Subcutaneous abdominal adipose tissue (tissue), 5 donors: Measurements from ENCODE around the gene NTF3.

Experiments
- H3K27ac ChIP-seq: one replicate; pipeline ENCODE4 v1.7.0; 2013; ENCODE audit warnings: low read depth, mild to moderate bottlenecking, inconsistent platforms, low read length, moderate library complexity
- H3K27me3 ChIP-seq, 5 donors: one replicate each; pipeline ENCODE4 v1.7.0; 2013; ENCODE audit warnings: low read length in 5 of 5, inconsistent platforms in 1 of 5; ENCODE audit not compliant: control insufficient read depth in 5 of 5, insufficient read depth in 4 of 5
- H3K36me3 ChIP-seq, 5 donors: one replicate each; pipeline ENCODE4 v1.7.0; 2013; ENCODE audit warnings: low read length in 5 of 5; ENCODE audit not compliant: control insufficient read depth in 5 of 5, insufficient read depth in 5 of 5
- H3K4me1 ChIP-seq, 5 donors: one replicate each; pipeline ENCODE4 v1.7.0; 2013; ENCODE audit warnings: low read length in 5 of 5, mild to moderate bottlenecking in 3 of 5, moderate library complexity in 1 of 5; ENCODE audit not compliant: control insufficient read depth in 5 of 5, insufficient read depth in 5 of 5
- H3K4me3 ChIP-seq, 5 donors: one replicate each; pipeline ENCODE4 v1.7.0; 2013; ENCODE audit warnings: low read length in 5 of 5, low read depth in 1 of 5
- H3K9ac ChIP-seq, 5 donors: one replicate each; pipeline ENCODE4 v1.7.0; 2013; ENCODE audit warnings: low read length in 5 of 5, mild to moderate bottlenecking in 4 of 5, moderate library complexity in 3 of 5
- H3K9me3 ChIP-seq, 5 donors: one replicate each; pipeline ENCODE4 v1.7.0; 2013; ENCODE audit warnings: low read length in 5 of 5; ENCODE audit not compliant: control insufficient read depth in 5 of 5
- donor health status: healthy.
- donor health status: healthy.
- donor health status: healthy.
- donor health status: healthy.
- donor health status: healthy.

Gene NTF3

GRCh38 chr12:5497329-5498053 lies 65.6 kb downstream of the NTF3 start:
- H3K36me3 ChIP-seq, result no peaks in the 10 kb centered on the region
- no peaks in the 10 kb centered on the region for H3K9me3 ChIP-seq
- H3K27me3 ChIP-seq, result peaks cover 2 to 15% (median 4%) of the 10 kb centered on the region in 5 donors
- no peak overlapping the region for H3K27ac ChIP-seq
- H3K4me1 ChIP-seq, result peaks cover 0 to 7% (median 6%) of the 10 kb centered on the region in 5 donors
- H3K4me3 ChIP-seq, result no peak overlapping the region
- H3K9ac ChIP-seq, result no peak overlapping the region

DNA sequence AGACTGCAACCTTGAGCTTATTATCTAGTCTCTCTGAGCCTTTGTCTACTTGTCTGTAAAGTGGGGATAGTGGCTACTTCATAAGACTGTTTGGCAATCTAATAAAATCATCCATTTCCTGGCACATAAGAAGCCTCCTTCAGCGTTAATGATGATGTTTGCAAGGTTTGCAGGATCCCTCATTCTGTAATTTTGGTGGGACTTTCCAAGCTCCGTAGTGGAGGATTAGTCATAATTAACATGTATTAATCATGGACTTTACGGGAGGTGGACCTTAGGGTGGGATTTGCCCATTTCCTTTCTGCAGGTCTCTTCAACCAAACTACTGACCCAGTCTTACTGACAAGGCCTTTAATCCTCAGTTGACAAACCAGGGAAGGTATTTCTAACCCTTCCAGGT lies 66.2 kb downstream of the NTF3 start:
- Histone ChIP-seq H3K9ac (no peak overlapping the region), H3K36me3 (no peaks in the 10 kb centered on the region), H3K27ac (no peak overlapping the region)

DNA sequence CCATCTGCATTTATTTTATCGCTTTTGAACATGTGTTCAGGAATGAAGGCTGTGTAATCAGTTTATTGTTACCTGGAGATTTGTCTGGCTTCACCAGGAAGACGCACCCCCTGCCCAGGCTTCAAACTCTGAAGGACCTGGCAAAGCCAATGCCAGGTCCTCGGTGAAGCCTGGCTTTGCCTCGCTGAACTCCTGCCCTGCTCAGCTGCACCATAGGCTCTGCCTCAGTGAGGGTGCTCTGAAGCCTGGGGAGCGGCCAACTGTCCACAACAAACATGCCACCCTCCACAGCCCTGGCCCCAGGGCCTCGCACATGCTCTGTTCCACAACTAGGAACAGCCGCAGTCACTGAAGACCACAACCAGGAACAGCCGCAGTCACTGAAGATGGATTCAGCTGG lies 66.9 kb downstream of the NTF3 start:
- H3K27ac ChIP-seq, result no peak overlapping the region
- H3K4me3 ChIP-seq, result no peak overlapping the region
- H3K9me3 ChIP-seq, result no peaks in the 10 kb centered on the region
- H3K4me1 ChIP-seq, result peaks cover 0 to 7% (median 6%) of the 10 kb centered on the region in 5 donors
- H3K9ac ChIP-seq, result no peak overlapping the region
- no peaks in the 10 kb centered on the region for H3K36me3 ChIP-seq
- H3K27me3 ChIP-seq, result peaks cover 2 to 9% (median 4%) of the 10 kb centered on the region in 5 donors

More for the DNA sequence above, 66.2 kb downstream of the NTF3 start:
- H3K4me3 ChIP-seq, result no peak overlapping the region
- no peaks in the 10 kb centered on the region for H3K9me3 ChIP-seq
- H3K27me3 ChIP-seq, result peaks cover 2 to 13% (median 4%) of the 10 kb centered on the region in 5 donors
- peaks cover 0 to 7% (median 6%) of the 10 kb centered on the region in 5 donors for H3K4me1 ChIP-seq

GRCh38 chr12:5499566-5500330 lies 67.8 kb downstream of the NTF3 start:
- no peak overlapping the region for H3K27ac ChIP-seq

GRCh38 chr12:5500331-5500659 lies 68.4 kb downstream of the NTF3 start:
- Histone ChIP-seq H3K36me3 (no peaks in the 10 kb centered on the region), H3K27me3 (peaks cover 2 to 14% (median 7%) of the 10 kb centered on the region in 5 donors), H3K9ac (no peak overlapping the region), H3K9me3 (no peaks in the 10 kb centered on the region), H3K27ac (no peak overlapping the region), H3K4me3 (no peak overlapping the region), H3K4me1 (peaks cover 0 to 7% (median 6%) of the 10 kb centered on the region in 5 donors)

More at GRCh38 chr12:5499566-5500330, 67.8 kb downstream of the NTF3 start:
- Histone ChIP-seq H3K9ac (no peak overlapping the region), H3K36me3 (no peaks in the 10 kb centered on the region), H3K27me3 (peaks cover 2 to 11% (median 7%) of the 10 kb centered on the region in 5 donors), H3K4me1 (peaks cover 0 to 7% (median 6%) of the 10 kb centered on the region in 5 donors), H3K4me3 (no peak overlapping the region), H3K9me3 (no peaks in the 10 kb centered on the region)

DNA sequence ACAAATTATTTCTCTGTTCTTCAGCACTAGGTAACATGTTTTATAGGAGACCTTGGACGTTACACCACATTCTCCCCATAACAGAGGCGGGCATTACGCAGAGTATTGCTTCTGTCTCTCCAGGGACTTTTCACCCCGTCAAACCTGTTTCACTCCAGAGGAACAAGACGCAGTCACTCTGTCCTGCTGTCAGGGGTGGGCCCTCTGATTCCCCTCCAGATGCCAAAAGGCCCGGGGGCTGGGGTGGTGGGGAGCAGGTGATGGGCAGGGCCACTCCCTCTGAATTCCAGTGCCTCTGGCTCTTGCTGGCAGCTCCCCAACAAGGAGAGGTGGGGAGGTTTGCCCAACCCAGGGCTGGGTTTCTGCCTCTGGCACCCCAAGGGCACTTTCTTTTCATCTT lies 71.9 kb downstream of the NTF3 start:
- H3K9me3 ChIP-seq, result no peaks in the 10 kb centered on the region
- no peak overlapping the region for H3K4me3 ChIP-seq
- peaks cover 5 to 16% (median 7%) of the 10 kb centered on the region in 5 donors for H3K27me3 ChIP-seq
- H3K9ac ChIP-seq, result no peak overlapping the region
- no peaks in the 10 kb centered on the region for H3K36me3 ChIP-seq
- H3K27ac ChIP-seq, result no peak overlapping the region
- peaks cover 0 to 13% (median 0%) of the 10 kb centered on the region in 5 donors for H3K4me1 ChIP-seq

DNA sequence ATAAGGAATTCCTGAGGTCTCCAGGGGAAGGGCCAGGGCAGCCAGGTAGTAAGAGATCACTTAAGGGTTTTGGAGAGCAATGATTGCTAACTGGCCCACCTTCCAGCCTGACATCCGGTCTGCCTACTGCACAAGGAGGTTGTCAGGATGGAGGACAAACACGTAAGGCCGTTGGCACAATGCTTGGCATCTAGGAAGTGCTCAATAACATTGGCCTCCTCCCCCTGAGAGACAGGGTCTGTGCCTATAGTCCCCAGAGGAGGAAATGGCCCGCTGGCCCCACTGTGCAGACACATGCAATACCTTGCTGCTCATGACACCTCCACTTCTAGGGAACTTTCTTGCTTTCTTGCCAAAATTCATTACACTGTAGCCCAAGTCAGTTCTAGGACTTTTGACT lies 73.2 kb downstream of the NTF3 start:
- Histone ChIP-seq H3K9ac (no peak overlapping the region), H3K36me3 (no peaks in the 10 kb centered on the region), H3K4me1 (peaks cover 0 to 13% (median 0%) of the 10 kb centered on the region in 5 donors), H3K9me3 (no peaks in the 10 kb centered on the region), H3K4me3 (no peak overlapping the region), H3K27ac (no peak overlapping the region), H3K27me3 (peaks cover 2 to 17% (median 6%) of the 10 kb centered on the region in 5 donors)

GRCh38 chr12:5505751-5506150 lies 73.8 kb downstream of the NTF3 start:
- H3K36me3 ChIP-seq, result no peaks in the 10 kb centered on the region
- H3K4me3 ChIP-seq, result no peak overlapping the region
- H3K27me3 ChIP-seq, result peaks cover 0 to 22% (median 9%) of the 10 kb centered on the region in 5 donors
- no peak overlapping the region for H3K9ac ChIP-seq
- H3K9me3 ChIP-seq, result no peaks in the 10 kb centered on the region
- peaks cover 0 to 16% (median 0%) of the 10 kb centered on the region in 5 donors for H3K4me1 ChIP-seq
- no peak overlapping the region for H3K27ac ChIP-seq

- Histone ChIP-seq H3K9ac (no peak overlapping the region), H3K4me1 (peaks cover 0 to 18% (median 0%) of the 10 kb centered on the region in 5 donors), H3K9me3 (no peaks in the 10 kb centered on the region), H3K4me3 (no peak overlapping the region), H3K27me3 (peaks cover 0 to 19% (median 9%) of the 10 kb centered on the region in 5 donors), H3K27ac (no peak overlapping the region), H3K36me3 (no peaks in the 10 kb centered on the region)
Observed at GRCh38 chr12:5506295-5506694, 74.4 kb downstream of the NTF3 start.

DNA sequence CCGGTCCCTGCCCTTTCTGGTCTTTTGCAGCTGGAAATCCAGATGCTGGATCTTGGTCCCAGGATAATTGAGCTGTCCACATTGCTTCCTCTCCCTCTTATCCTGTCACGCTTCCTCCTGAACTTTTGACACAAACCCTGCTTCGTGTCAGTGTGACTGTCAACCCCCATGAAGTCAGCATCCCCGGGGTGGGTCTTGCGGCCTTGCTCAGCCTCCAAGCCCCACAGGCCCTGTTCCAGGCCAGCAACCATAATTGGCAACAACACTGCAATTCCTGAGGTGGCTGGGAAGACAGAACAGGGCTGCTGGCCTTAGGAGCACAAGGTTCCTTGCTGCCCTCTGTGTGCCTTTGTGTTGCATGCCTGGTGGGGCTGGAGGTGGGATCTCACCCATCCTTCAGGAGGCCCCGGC lies 74.9 kb downstream of the NTF3 start:
- H3K27ac ChIP-seq, result no peak overlapping the region
- H3K36me3 ChIP-seq, result no peaks in the 10 kb centered on the region
- H3K4me3 ChIP-seq, result no peak overlapping the region
- H3K9me3 ChIP-seq, result no peaks in the 10 kb centered on the region
- H3K27me3 ChIP-seq, result peaks cover 0 to 24% (median 9%) of the 10 kb centered on the region in 5 donors
- no peak overlapping the region for H3K9ac ChIP-seq
- peaks cover 0 to 24% (median 4%) of the 10 kb centered on the region in 5 donors for H3K4me1 ChIP-seq
